ENCODE results near the gene CFAP298. TPM values are rescaled to one million over a fixed set of nuclear protein-coding genes. Genes with fewer than 3 reads are reported as not detected.
"Not testable (repeated sequence)": the region's sequence is repeated elsewhere in the genome, so short reads cannot be mapped to it uniquely, and the experiment has no call there.

The CFAP298 gene
- total RNA-seq, 1 donor from 2014 or later = 33.9 TPM

DNA sequence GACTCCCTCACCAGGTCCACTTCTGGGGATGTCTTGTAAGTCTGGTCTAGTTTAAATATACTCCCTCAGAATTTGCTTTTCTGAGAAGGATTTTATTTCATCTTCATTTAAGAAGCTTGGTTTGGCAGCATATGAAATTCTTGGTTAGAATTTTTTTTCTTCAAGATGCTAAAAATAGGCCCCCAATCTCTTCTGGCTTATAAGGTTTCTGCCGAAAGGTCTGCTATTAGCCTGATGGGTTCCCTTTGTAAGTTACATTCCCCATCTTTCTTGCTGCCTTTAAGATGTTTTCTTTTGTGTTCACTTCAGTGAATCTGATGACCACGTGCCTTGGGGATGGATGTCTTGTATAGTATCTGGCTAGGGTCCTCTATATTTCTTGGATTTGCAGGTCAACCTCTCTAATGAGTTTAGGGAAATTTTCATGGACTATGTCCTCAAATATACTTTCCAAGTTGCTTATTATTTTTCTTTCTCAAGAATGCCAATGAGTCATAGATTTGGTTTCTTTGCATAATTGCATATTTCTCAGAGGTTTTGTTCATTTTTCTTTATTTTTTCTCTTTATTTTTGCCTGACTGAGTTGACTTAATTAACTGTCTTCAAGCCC, 46.2 kb downstream of the CFAP298 start:
- no peak for DNase-seq

DNA sequence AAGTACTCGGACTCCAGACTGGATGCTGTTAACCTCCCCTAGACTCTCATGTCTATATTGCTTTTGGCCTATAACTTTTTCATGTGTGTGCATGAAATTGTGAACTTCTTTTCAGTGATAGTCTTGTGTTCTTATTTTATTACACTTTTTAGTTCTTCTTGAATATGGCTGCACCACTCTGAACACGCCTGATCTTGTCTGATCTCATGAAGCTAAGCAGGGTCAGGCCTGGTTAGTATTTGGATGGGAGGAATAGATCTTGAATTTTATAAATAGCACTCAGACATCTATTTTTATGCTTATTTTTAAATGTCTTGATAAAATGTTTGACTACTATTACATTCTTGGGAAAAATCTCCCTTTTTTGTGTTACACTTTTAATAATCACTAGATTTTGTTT, 49.3 kb downstream of the CFAP298 start:
- no peak for DNase-seq

DNA sequence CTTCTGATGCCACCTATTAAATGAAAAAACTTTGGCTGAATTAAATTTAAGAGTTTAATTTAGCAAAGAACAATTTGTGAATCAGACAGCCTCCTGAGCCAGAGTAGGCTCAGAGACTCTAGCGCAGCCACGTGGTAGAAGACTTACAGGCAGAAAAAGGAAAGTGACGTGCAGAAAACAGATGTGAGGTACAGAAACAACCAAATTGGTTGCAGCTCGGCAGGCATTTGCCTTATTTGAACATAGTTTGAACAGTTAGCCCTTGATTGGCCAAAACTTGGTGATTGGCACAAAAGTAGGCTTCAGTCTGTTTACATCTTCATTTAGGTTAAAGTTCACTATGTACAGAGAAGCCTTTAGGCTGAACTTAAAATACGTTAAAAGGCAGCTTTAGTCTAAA, 49.8 kb downstream of the CFAP298 start:
- peak; percentile 78 for DNase-seq

DNA sequence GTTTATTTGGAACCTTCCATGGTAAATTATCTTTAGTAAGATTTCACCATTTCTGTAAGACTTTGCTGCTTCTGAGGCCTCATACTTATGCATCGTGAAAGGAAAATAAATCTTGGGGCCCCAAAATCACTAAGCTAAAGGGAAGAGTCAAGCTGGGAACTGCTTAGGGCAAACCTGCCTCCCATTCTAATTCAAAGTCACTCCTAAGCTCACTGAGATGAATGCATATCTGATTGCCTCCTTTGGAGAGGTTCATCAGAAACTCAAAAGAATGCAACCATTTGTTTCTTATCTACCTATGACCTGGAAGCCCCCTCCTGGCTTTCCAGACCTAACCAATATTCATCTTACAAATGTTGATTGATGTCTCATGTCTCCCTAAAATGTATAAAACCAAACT, 50.7 kb downstream of the CFAP298 start:
- DNase-seq = not testable (repeated sequence)

DNA sequence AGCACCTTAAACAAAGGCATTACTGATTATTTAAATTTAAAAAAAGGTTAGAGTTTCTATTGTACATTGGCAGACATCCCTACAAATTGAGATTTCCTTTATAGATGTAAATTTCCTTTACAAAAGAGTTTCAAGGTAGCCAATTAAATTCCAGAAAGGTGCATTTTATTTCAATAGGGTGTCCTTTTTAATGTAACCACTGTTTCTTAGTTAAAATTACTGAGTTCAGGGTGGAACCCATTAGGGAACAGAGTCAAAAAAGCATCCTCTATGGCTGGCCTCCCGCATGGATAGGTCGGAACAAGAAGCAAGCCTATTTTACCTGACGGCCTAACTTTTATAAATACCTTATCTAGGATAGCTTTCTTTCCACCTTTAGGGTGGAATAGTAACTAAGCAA, 51.3 kb downstream of the CFAP298 start:
- no peak for DNase-seq

DNA sequence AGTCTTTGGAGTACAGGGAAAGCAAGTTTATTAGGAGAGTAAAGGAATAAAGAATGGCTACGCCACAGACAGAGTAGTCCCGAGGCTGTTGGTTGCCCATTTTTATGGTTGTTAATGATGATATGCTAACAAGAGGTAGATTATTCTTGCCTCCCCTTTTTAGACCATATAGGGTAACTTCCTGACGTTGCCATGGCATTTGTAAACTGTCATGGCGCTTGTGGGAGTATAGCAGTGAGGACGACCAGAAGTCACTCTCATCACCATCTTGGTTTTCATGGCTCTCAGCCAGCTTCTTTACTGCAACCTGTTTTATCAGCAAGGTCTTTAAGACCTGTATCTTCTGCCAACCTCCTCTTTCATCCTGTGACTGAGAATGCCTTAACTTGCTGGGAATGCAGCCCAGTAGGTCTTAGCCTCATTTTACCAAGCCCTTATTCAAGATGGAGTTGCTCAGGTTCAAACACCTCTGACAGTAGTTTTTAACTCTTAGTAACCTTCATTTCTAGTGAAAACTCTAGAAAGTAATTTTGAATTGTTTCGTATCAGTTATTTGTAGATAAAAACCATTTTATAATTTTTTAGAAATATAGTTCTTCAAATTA, 53.1 kb downstream of the CFAP298 start:
- no peak for DNase-seq

DNA sequence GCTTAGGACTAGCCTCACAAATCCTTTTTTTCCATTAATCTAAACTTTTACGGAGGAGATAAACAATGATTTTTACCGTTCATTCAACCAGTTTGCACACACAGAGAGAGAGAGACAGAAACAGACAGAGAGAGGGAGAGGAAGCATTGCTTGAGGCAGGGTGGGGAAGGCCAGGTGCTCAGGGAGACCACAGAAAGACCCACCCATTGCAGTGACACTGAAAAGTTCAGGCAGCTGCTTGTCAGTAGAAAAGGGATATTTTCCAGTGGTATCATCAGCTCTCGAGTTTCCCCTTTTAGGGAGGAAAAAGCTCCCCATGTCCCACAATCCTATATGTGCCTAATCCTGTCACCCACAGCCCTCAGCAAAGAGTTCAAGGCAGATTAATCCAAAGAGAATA, 54.1 kb downstream of the CFAP298 start:
- DNase-seq = no peak

DNA sequence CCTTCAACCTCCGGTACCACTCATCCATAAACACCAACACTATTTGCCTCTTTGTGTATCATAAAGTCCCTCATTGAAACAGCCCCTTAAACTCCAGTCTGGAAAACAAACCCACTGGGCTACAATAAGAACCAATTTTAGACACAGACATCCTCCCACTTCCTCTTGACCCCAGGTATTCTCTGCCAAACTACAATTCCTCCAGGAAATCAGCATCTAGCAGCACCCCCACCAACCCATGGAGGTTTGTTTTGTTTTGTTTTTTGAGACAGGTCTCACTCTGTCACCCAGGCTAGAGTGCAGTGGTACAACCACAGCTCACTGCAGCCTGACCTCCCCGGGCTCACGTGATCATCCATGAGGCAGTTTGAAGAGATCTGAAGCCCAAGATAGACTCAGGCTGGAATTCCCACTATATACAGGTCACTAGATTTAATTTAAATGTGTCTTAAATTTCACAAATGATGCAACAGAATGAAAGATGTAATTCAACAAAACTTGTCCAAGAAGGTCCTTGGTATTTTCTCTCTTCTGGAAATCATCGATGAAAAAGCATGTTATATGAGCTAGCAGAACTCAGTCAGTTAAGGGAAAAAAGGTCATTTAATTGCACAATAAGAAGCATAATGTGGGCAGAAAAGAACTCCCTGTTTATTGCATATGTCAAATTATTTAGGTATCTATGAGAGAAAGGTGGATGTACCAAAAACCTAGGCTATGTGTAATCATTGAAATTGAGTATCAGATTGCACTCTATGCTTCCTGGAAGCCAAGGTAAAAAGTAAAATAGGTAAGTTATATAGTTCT, 57.1 kb downstream of the CFAP298 start:
- no peak for DNase-seq

DNA sequence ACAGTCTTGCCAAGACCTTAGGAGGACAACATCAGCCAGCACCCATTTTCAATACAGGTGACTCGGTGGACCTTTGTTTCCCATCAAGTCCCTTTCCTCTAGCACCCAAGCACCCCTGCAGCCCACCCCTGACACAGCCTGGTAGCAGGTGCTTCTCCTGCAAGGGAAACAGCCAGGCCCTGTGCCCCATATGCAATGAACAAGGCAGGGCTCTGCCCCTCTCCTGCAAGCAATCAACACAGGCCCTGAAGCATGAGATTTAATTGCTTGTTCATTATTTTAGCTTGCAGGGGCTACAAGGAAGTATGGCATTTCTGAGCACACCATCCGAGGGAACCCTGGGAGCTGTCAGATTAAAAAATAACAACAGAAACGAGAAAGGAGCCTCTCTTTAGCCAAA, 62.3 kb downstream of the CFAP298 start:
- DNase-seq = no peak

DNA sequence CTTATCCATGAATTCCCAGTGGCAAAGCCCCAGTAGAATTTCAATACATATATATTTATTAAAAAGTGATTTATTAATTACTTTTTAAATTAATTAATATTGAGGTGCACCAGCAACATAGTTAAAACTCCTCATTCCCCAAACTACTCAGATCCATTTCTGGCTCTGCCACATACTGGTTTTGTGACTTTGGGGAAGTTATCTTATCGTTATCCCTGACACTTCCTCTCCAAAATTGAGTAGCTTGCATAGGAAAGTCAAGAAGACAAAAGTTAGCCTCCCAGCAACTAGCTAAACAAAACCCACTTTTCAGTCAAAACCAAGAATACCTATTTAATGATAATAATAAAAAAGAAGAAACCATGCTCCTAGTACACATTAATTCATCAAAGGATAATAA, 62.7 kb downstream of the CFAP298 start:
- DNase-seq = no peak

Other genes with a start within 250 kb of the CFAP298 start
- 18.5 and 27.6 TPM in 2 replicates for gene URB1, start 219.4 kb downstream of the CFAP298 start, total RNA-seq
- 17.9 and 39.7 TPM in 2 replicates for gene EVA1C, start 199.7 kb downstream of the CFAP298 start, total RNA-seq
- gene TCP10L, start 26.9 kb downstream of the CFAP298 start, total RNA-seq = 0.09 and 0.68 TPM in 2 replicates
- gene SYNJ1, start 115.6 kb upstream of the CFAP298 start, total RNA-seq = 11.4 and 23.5 TPM in 2 replicates
- 24.4 and 36.2 TPM in 2 replicates for gene PAXBP1, start 159.4 kb upstream of the CFAP298 start, total RNA-seq

Data from dermis blood vessel endothelial cell (primary cell).